Muscle of leg (tissue), 11 donors: Measurements from ENCODE around the gene SOS1. TPM values are rescaled to one million over a fixed set of nuclear protein-coding genes. Genes with fewer than 3 reads are reported as not detected.

Experiments used
- DNase-seq: peaks from one replicate; pipeline ENCODE4 v3.0.0; 2013
- H3K27ac ChIP-seq: one replicate; pipeline ENCODE4 v1.5.1; 2013; ENCODE audit warnings: mild to moderate bottlenecking, low read length, control low read depth
- H3K27me3 ChIP-seq: one replicate; pipeline ENCODE4 v1.6.1; 2013; ENCODE audit warnings: low read length; ENCODE audit not compliant: control insufficient read depth, insufficient read depth
- H3K36me3 ChIP-seq: one replicate; pipeline ENCODE4 v1.6.1; 2013; ENCODE audit warnings: low read length; ENCODE audit not compliant: control insufficient read depth, insufficient read depth
- H3K4me1 ChIP-seq: one replicate; pipeline ENCODE4 v1.6.1; 2013; ENCODE audit warnings: low read length; ENCODE audit not compliant: control insufficient read depth, insufficient read depth
- H3K4me3 ChIP-seq: one replicate; pipeline ENCODE4 v1.5.1; 2013; ENCODE audit warnings: low read length, control low read depth
- H3K9me3 ChIP-seq: replicated peaks from 2 replicates; pipeline ENCODE4 v1.6.1; 2013; ENCODE audit warnings: low read depth, low read length; ENCODE audit not compliant: control insufficient read depth
- WGBS: methylation state at CpG from one replicate; pipeline ENCODE4 v1.1.5; 2013; ENCODE audit warnings: missing lambda C conversion rate; ENCODE audit not compliant: insufficient coverage; 5-methylcytosine and 5-hydroxymethylcytosine counted together
- polyA plus RNA-seq, 8 donors: library from polyadenylated mRNA; unstranded; fragments of 120-200 nt; gene quantifications; one replicate each; pipeline versions ENCODE4 v1.2.1 to v1.2.3, GENCODE V29; 2013; ENCODE audit warnings: inconsistent platforms in 1 of 8, low replicate concordance in 1 of 8; ENCODE audit not compliant: insufficient read length in 8 of 8, insufficient read depth in 1 of 8
- total RNA-seq: library from RNA; stranded (reverse); fragments of 120-200 nt; gene quantifications from one replicate; pipeline ENCODE4 v1.2.4, GENCODE V29; 2013

Gene SOS1
- total and polyA plus RNA-seq, 9 donors = 18.5 to 33.8 (median 24.9) TPM

GRCh38 chr2:38959466-38959865, 161.4 kb downstream of the SOS1 start:
- Histone ChIP-seq H3K4me3 (peak overlapping the region; percentile 57), H3K27me3 (peaks cover 4% of the 10 kb centered on the region), H3K27ac (no peak overlapping the region), H3K4me1 (peaks cover 9% of the 10 kb centered on the region), H3K36me3 (no peaks in the 10 kb centered on the region), H3K9me3 (peaks cover 3% of the 10 kb centered on the region)
- 77% methylated on average over 21 of the region's 24 CpGs for WGBS
- no peak for DNase-seq

DNA sequence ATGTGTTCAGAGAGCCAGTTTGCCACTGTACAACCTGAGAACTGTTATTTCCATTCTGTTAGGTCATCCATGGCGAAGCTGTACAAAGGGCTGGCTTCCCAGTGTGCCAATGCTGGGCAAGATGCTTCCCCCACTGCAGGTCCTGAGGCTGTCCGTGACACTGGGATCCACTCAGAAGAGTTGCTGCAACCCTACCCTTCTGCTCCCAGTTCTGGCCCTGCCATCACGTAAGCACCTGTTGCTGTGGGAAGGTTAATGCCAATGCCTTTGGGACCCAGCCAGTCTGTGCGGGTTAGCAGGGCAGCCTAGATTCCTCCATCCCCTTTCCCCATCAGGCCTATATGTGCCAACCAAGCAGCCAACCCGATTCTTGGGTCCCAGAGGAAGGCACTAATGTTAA, 162.9 kb downstream of the SOS1 start:
- Histone ChIP-seq H3K36me3 (no peaks in the 10 kb centered on the region), H3K4me1 (peaks cover 9% of the 10 kb centered on the region), H3K27ac (no peak overlapping the region), H3K27me3 (peaks cover 4% of the 10 kb centered on the region), H3K4me3 (no peak overlapping the region), H3K9me3 (peaks cover 3% of the 10 kb centered on the region)
- DNase-seq = no peak
- WGBS = 100% methylated on average over 3 of the region's 5 CpGs

DNA sequence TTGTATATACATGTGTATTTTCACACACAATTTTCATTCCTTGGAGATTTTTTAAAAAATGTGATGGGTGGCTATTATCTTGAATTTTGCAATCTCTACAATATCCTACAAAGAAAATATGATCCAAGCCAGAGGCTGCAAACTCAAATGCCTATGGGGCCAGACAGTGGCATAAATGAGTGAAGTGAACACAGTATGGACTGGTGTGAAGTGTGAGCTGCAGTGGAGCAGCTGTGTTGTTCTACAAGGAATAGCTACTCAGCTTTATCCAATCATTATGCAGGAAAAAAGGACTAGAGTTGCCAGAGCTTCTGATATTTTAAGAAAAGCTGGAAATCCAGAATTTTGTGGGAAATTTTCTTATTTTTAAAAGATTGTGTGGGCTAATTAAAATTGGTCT, 169.1 kb downstream of the SOS1 start:
- no peak overlapping the region for H3K4me3 ChIP-seq
- no peaks in the 10 kb centered on the region for H3K36me3 ChIP-seq
- no peaks in the 10 kb centered on the region for H3K4me1 ChIP-seq
- H3K27me3 ChIP-seq = no peaks in the 10 kb centered on the region
- no peak overlapping the region for H3K27ac ChIP-seq
- H3K9me3 ChIP-seq = no peaks in the 10 kb centered on the region
- DNase-seq = no peak

DNA sequence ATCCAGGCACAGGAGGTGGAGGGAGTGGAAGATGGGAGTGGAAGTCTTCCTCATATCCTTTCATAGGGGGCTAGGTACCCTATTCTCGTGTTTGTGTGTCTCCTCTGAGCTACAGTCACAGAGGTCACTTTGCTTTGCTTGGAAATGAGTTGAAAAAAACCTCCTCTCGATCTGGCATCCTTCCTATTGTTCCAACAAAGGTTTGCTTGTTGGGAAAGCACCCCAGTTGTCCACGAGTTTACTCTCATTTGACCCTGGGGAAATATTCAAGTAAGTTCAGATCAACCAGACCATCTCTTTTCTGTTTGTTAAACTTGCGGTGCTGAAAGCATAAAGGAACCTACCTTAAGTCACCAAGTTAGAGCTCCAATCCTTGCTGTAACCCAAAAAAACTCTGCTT, 171.9 kb downstream of the SOS1 start:
- no peaks in the 10 kb centered on the region for H3K36me3 ChIP-seq
- no peaks in the 10 kb centered on the region for H3K9me3 ChIP-seq
- no peak for DNase-seq
- no peaks in the 10 kb centered on the region for H3K27me3 ChIP-seq
- WGBS = 56% methylated on average over 2 of the region's 4 CpGs
- H3K4me3 ChIP-seq = no peak overlapping the region
- H3K4me1 ChIP-seq = no peaks in the 10 kb centered on the region
- H3K27ac ChIP-seq = no peak overlapping the region

DNA sequence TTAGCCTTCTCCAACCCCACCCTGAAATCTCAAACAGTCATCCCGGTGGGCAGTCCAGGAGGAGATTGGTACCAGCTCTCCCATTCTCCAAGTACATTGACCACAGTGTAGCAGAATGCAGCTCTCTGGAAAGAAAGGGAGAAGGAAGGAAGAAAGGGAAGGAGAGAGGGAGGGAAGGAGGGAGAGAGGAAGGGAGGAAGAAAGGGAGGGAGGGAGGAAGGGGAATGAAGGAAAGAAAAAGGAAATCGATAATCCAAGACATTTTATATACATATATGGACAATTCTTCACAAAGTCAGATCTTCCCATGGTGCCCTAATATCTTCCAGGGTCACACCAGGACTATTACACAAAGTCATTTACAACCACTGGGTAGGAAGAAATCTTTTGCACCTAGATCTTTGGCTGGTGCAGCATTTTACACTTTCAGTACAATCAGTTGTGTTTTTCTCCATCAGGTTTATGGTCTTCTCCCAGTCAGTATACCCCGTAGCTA, 172.4 kb downstream of the SOS1 start:
- Histone ChIP-seq H3K27ac (no peak overlapping the region), H3K9me3 (no peaks in the 10 kb centered on the region), H3K27me3 (no peaks in the 10 kb centered on the region), H3K4me3 (no peak overlapping the region), H3K36me3 (no peaks in the 10 kb centered on the region), H3K4me1 (no peaks in the 10 kb centered on the region)
- DNase-seq = no peak
- no CpG with 5 or more reads among the region's 3 CpGs for WGBS

- Histone ChIP-seq H3K36me3 (no peaks in the 10 kb centered on the region), H3K27me3 (no peaks in the 10 kb centered on the region), H3K9me3 (no peaks in the 10 kb centered on the region), H3K4me1 (no peaks in the 10 kb centered on the region), H3K4me3 (no peak overlapping the region), H3K27ac (no peak overlapping the region)
- 91% methylated on average over 6 of the region's 11 CpGs for WGBS
- DNase-seq = peak; percentile 77
Observed at GRCh38 chr2:38947241-38948239, 173.3 kb downstream of the SOS1 start.

DNA sequence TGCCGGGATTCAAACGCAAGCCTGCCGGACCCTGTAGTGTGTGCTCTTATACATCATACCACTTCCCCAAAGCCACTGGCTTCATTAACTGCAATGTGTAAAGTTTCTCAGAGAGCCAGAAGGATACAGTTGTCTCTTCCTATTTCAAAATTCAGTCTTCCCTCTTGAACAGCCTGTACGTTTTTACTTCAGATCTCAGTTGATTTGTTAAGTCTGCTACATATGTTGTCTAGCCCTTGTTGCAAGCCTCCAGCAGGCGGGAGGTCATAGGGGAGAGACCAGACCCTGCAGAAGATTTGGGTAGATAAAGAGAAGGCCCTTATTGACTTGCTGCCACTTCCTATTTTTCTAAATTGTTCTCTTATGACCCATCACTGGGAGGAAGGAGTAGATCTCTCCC, 174.9 kb downstream of the SOS1 start:
- Histone ChIP-seq H3K27ac (no peak overlapping the region), H3K4me1 (no peaks in the 10 kb centered on the region), H3K9me3 (no peaks in the 10 kb centered on the region), H3K4me3 (no peak overlapping the region), H3K36me3 (no peaks in the 10 kb centered on the region), H3K27me3 (no peaks in the 10 kb centered on the region)
- no peak for DNase-seq
- no CpG with 5 or more reads among the region's 5 CpGs for WGBS

GRCh38 chr2:38945372-38945771, 175.5 kb downstream of the SOS1 start:
- H3K27ac ChIP-seq = no peak overlapping the region
- 20% methylated on average over 1 of the region's 4 CpGs for WGBS
- DNase-seq = peak; percentile 42

DNA sequence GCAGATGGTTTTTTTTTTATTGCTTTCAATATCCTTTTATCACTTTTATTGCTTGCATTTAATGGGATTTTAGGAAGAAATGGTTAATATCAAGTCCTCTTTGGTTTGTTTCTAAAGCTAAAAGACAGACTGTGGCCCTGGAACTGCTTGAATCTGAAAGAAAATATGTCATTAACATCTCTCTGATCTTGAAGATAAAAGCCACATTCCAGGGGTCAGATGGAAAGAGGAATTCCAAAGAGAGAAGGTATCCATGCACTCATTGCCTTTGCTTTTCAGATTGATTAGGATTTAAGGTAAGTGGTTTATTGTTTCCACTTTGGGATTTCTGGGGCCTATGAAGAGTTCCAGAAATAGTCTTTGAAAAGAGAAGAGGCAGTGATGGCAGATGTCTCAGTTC, 177.1 kb downstream of the SOS1 start:
- H3K4me1 ChIP-seq = no peaks in the 10 kb centered on the region
- no peak overlapping the region for H3K27ac ChIP-seq
- H3K4me3 ChIP-seq = no peak overlapping the region
- no peak for DNase-seq
- no peaks in the 10 kb centered on the region for H3K36me3 ChIP-seq
- H3K9me3 ChIP-seq = no peaks in the 10 kb centered on the region
- no peaks in the 10 kb centered on the region for H3K27me3 ChIP-seq

More at GRCh38 chr2:38945372-38945771, 175.5 kb downstream of the SOS1 start:
- Histone ChIP-seq H3K4me1 (no peaks in the 10 kb centered on the region), H3K27me3 (no peaks in the 10 kb centered on the region), H3K4me3 (no peak overlapping the region), H3K9me3 (no peaks in the 10 kb centered on the region), H3K36me3 (no peaks in the 10 kb centered on the region)

GRCh38 chr2:38940746-38941145, 180.1 kb downstream of the SOS1 start:
- Histone ChIP-seq H3K27me3 (no peaks in the 10 kb centered on the region), H3K4me1 (no peaks in the 10 kb centered on the region), H3K36me3 (no peaks in the 10 kb centered on the region), H3K4me3 (no peak overlapping the region), H3K9me3 (no peaks in the 10 kb centered on the region), H3K27ac (no peak overlapping the region)
- no peak for DNase-seq
- WGBS = no CpG with 5 or more reads among the region's 1 CpG
